Astrocyte (in vitro differentiated cells and primary cell): ENCODE results near the gene TMEM204. TPM values are rescaled to one million over a fixed set of nuclear protein-coding genes. Genes with fewer than 3 reads are reported as not detected.
A peak's percentile ranks its signal among the peaks of the same experiment; 100 is the strongest.

Source experiments
- DNase-seq: peaks from one replicate; pipeline ENCODE4 v3.0.0-alpha.2; 2010; ENCODE audit warnings: low read depth
- FAIRE-seq: peaks from 2 replicates; lab custom pipeline; 2011; peaks lifted over from hg19 to GRCh38; lab: Jason Lieb, UNC
- H2AFZ ChIP-seq: 2 replicates; pipeline ENCODE4 v1.6.0; 2012; ENCODE audit warnings: low read depth, low read length, inconsistent platforms
- H3K27ac ChIP-seq: 2 replicates; pipeline ENCODE4 v1.5.1; 2011; ENCODE audit warnings: low read depth, low read length, inconsistent platforms
- H3K27me3 ChIP-seq: 2 replicates; pipeline ENCODE4 v1.6.0; 2011; ENCODE audit warnings: low read length, inconsistent platforms; ENCODE audit not compliant: insufficient read depth
- H3K36me3 ChIP-seq: 2 replicates; pipeline ENCODE4 v1.5.1; 2011; ENCODE audit warnings: low read length, inconsistent platforms; ENCODE audit not compliant: insufficient read depth
- H3K4me1 ChIP-seq: 2 replicates; pipeline ENCODE4 v1.5.1; 2011; ENCODE audit warnings: low read length, inconsistent platforms; ENCODE audit not compliant: insufficient read depth
- H3K4me2 ChIP-seq: 2 replicates; pipeline ENCODE4 v1.6.0; 2012; ENCODE audit warnings: low read length, inconsistent platforms
- H3K4me3 ChIP-seq: 2 replicates; pipeline ENCODE4 v1.5.1; 2011; ENCODE audit warnings: low read depth, mild to moderate bottlenecking, low read length, inconsistent platforms; ENCODE audit not compliant: insufficient read depth
- H3K79me2 ChIP-seq: 2 replicates; pipeline ENCODE4 v1.6.0; 2012; ENCODE audit warnings: mild to moderate bottlenecking, low read length, inconsistent platforms; ENCODE audit not compliant: insufficient read depth
- H3K9ac ChIP-seq: 2 replicates; pipeline ENCODE4 v1.6.0; 2012; ENCODE audit warnings: mild to moderate bottlenecking, low read length, inconsistent platforms
- H3K9me3 ChIP-seq: 2 replicates; pipeline ENCODE4 v1.5.1; 2012; ENCODE audit warnings: low read depth, mild to moderate bottlenecking, low read length, inconsistent platforms; ENCODE audit not compliant: insufficient read depth
- H4K20me1 ChIP-seq: 2 replicates; pipeline ENCODE4 v1.6.0; 2012; ENCODE audit warnings: low read length, inconsistent platforms; ENCODE audit not compliant: insufficient read depth
- H3K27ac Mint-ChIP-seq: one replicate; pipeline ENCODE4 v1.8.0; 2021; ENCODE audit warnings: mild to moderate bottlenecking, mixed read lengths; ENCODE audit not compliant: unreplicated experiment
- H3K27me3 Mint-ChIP-seq: one replicate; pipeline ENCODE4 v1.8.0; 2021; ENCODE audit warnings: low read depth, mixed read lengths; ENCODE audit not compliant: unreplicated experiment
- H3K36me3 Mint-ChIP-seq: one replicate; pipeline ENCODE4 v1.8.0; 2021; ENCODE audit warnings: low read depth, mixed read lengths; ENCODE audit not compliant: unreplicated experiment
- H3K4me1 Mint-ChIP-seq: one replicate; pipeline ENCODE4 v1.8.0; 2021; ENCODE audit warnings: low read depth, mixed read lengths; ENCODE audit not compliant: unreplicated experiment
- H3K4me3 Mint-ChIP-seq: one replicate; pipeline ENCODE4 v1.8.0; 2021; ENCODE audit warnings: mild to moderate bottlenecking, moderate library complexity, mixed read lengths; ENCODE audit not compliant: unreplicated experiment
- H3K9me3 Mint-ChIP-seq: one replicate; pipeline ENCODE4 v1.8.0; 2021; ENCODE audit warnings: mild to moderate bottlenecking, mixed read lengths; ENCODE audit not compliant: unreplicated experiment
- EZH2 ChIP-seq: IDR thresholded peaks from 2 replicates; pipeline ENCODE4 v1.6.1; 2012; ENCODE audit warnings: mild to moderate bottlenecking, low read length, inconsistent platforms; ENCODE audit not compliant: insufficient read depth
- total RNA-seq: library from RNA; stranded (reverse); gene quantifications from 2 replicates; pipeline ENCODE4 v1.2.1, GENCODE V29; 2021
- TF ChIP-seq, protein P1 (sequence below): IDR thresholded peaks from 2 replicates; pipeline ENCODE4 v1.5.1; 2011; ENCODE audit warnings: low read depth, mild to moderate bottlenecking, inconsistent platforms, low read length, moderate library complexity; ENCODE audit not compliant: insufficient read depth

Gene TMEM204
- total RNA-seq, 1 donor from 2014 or later = not detected

DNA sequence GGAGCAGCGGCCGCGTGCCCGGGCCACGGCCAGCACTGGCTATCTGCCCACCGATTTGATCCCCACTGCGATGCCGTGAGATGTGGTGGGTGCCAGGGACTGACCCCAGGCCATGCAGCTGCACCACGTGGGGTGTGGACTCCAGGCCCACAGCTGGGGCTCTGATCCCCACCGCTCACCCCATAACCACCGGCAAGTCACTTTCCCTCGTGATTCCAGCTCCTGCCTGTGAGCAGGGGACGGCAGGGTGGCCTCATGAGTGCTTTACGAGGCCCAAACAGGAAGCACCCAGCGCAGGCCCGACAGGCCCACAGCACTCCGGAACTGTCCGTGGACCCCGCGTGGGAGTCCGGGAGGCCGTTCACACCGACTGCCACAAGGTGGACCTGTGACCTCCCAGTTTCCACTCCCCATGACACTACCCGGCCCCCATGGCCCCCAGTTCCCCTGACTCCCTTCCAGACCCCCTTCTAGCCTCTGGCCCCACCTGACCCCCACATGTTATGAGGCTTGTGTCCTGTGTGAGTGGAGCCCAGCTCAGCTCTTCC lies 45.3 kb upstream of the TMEM204 start:
- Histone ChIP-seq H3K27me3 (peaks cover 11% of the 10 kb centered on the region), H3K9ac (no peak overlapping the region), H3K4me2 (no peak overlapping the region), H3K27ac (no peak overlapping the region), H3K4me1 (peaks cover 5% of the 10 kb centered on the region), H4K20me1 (no peaks in the 10 kb centered on the region), H2AFZ (no peak overlapping the region), H3K4me3 (no peak overlapping the region), H3K36me3 (no peaks in the 10 kb centered on the region), H3K79me2 (no peaks in the 10 kb centered on the region), H3K9me3 (peaks cover 3% of the 10 kb centered on the region)
- Mint-ChIP-seq H3K36me3 (no peaks in the 10 kb centered on the region), H3K27ac (peak overlapping the region; percentile 34), H3K27me3 (peaks cover 30% of the 10 kb centered on the region), H3K9me3 (no peaks in the 10 kb centered on the region), H3K4me1 (peaks cover 5% of the 10 kb centered on the region), H3K4me3 (no peak overlapping the region)
- no peak for TF ChIP-seq EZH2
- TF ChIP-seq, protein P1, sequence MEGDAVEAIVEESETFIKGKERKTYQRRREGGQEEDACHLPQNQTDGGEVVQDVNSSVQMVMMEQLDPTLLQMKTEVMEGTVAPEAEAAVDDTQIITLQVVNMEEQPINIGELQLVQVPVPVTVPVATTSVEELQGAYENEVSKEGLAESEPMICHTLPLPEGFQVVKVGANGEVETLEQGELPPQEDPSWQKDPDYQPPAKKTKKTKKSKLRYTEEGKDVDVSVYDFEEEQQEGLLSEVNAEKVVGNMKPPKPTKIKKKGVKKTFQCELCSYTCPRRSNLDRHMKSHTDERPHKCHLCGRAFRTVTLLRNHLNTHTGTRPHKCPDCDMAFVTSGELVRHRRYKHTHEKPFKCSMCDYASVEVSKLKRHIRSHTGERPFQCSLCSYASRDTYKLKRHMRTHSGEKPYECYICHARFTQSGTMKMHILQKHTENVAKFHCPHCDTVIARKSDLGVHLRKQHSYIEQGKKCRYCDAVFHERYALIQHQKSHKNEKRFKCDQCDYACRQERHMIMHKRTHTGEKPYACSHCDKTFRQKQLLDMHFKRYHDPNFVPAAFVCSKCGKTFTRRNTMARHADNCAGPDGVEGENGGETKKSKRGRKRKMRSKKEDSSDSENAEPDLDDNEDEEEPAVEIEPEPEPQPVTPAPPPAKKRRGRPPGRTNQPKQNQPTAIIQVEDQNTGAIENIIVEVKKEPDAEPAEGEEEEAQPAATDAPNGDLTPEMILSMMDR = no peak
- DNase-seq (no peak), FAIRE-seq (no peak)

DNA sequence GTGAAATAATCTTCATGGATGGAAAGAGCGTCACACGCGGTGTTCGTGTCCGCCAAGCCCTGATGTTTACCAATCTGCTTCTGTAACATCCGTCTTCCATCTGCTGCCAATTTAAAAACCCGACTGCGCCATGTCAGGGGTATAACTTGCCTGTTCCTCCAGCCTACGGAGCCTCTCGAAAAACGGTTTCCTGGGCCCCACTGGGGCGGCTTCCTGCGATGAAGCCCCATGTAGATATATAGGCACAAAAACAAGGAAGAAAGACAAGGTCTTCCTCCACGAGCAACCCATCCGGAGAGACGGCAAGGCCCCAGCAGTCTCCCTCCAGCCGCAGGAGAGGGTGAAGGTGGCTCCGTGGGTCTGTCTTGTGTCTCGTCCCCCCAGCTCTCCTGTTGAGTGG lies 44.8 kb upstream of the TMEM204 start, which contains the start of gene PTX4:
PTX4 (minus strand) TSS at position 326 of the 400 bp plus-strand sequence; CDS start at position 291, 35 bp downstream.
- no peak within 1 kb of the TSS for H2AFZ ChIP-seq
- peaks cover 5% of the 10 kb centered on the region for H3K4me1 Mint-ChIP-seq

More for the DNA sequence above, 44.8 kb upstream of the TMEM204 start, which contains the start of gene PTX4:
- DNase-seq (no peak), FAIRE-seq (no peak)
- no peak within 1 kb of the TSS for H3K27ac ChIP-seq
- no peaks in the 10 kb centered on the region for H4K20me1 ChIP-seq
- peaks cover 6% of the 10 kb centered on the region for H3K27me3 ChIP-seq
- no peak within 1 kb of the TSS for H3K4me2 ChIP-seq
- peaks cover 2% of the 10 kb centered on the region for H3K79me2 ChIP-seq
- no peak within 1 kb of the TSS for H3K4me3 ChIP-seq
- H3K4me1 ChIP-seq = peaks cover 5% of the 10 kb centered on the region
- Mint-ChIP-seq H3K9me3 (no peaks in the 10 kb centered on the region), H3K27me3 (peaks cover 25% of the 10 kb centered on the region), H3K36me3 (no peaks in the 10 kb centered on the region), H3K27ac (peak within 1 kb of the TSS; percentile 34), H3K4me3 (no peak within 1 kb of the TSS)
- H3K9me3 ChIP-seq = peaks cover 3% of the 10 kb centered on the region
- H3K36me3 ChIP-seq = no peaks in the 10 kb centered on the region
- H3K9ac ChIP-seq = no peak within 1 kb of the TSS
- no peak for TF ChIP-seq EZH2
- TF ChIP-seq, protein P1 = no peak
